NCI-H510A (cell line): ENCODE measurements around the gene TMIE.
A peak's percentile ranks its signal among the peaks of the same experiment; 100 is the strongest.
"Not testable (repeated sequence)": the region's sequence is repeated elsewhere in the genome, so short reads cannot be mapped to it uniquely, and the experiment has no call there.

Source experiments
- DNase-seq: peaks from one replicate; lab custom pipeline; 2025; lab: John Stamatoyannopoulos, UW

TMIE gene

GRCh38 chr3:46685446-46685845 is 15.7 kb upstream of the TMIE start:
- DNase-seq, result no peak

- no peak for DNase-seq
Measured at GRCh38 chr3:46690798-46691197, 10.4 kb upstream of the TMIE start.

GRCh38 chr3:46692566-46692990 is 8.6 kb upstream of the TMIE start:
- no peak for DNase-seq

GRCh38 chr3:46693038-46693891 is 7.9 kb upstream of the TMIE start, which contains the start of gene ALS2CL:
Gene ALS2CL, minus strand, starts transcription at chr3:46693679. Its CDS starts 4,239 bp downstream, at chr3:46689440.
- DNase-seq, result no peak

- DNase-seq, result no peak
Measured at GRCh38 chr3:46693892-46694226, 7.3 kb upstream of the TMIE start.

GRCh38 chr3:46694520-46694919 is 6.7 kb upstream of the TMIE start:
- no peak for DNase-seq

- DNase-seq, result no peak
Measured at GRCh38 chr3:46695177-46695961, 5.8 kb upstream of the TMIE start.

- DNase-seq, result no peak
Measured at GRCh38 chr3:46695962-46696894, 5.0 kb upstream of the TMIE start.

GRCh38 chr3:46699676-46700523 is 1.3 kb upstream of the TMIE start:
- no peak for DNase-seq

GRCh38 chr3:46700772-46701171 is 420 bp upstream of the TMIE start:
- DNase-seq, result no peak

- DNase-seq, result no peak
Measured at GRCh38 chr3:46702246-46703012, 1.2 kb downstream of the TMIE start.

- no peak for DNase-seq
Measured at GRCh38 chr3:46703013-46703520, 1.9 kb downstream of the TMIE start.

- DNase-seq, result not testable (repeated sequence)
Measured at GRCh38 chr3:46704346-46704745, 3.2 kb downstream of the TMIE start.

- peak; percentile 32 for DNase-seq
Measured at GRCh38 chr3:46705022-46705530, 3.9 kb downstream of the TMIE start.

- DNase-seq, result no peak
Measured at GRCh38 chr3:46705751-46706552, 4.8 kb downstream of the TMIE start.

GRCh38 chr3:46706771-46707582 is 5.8 kb downstream of the TMIE start:
- DNase-seq, result no peak

- DNase-seq, result no peak
Measured at GRCh38 chr3:46707601-46708011, 6.4 kb downstream of the TMIE start.
